Karpas-422 (cell line): ENCODE measurements around the gene OR52E8. TPM values are rescaled to one million over a fixed set of nuclear protein-coding genes. Genes with fewer than 3 reads are reported as not detected.

Source experiments
- total RNA-seq: library from RNA; depleted of rRNA; stranded (reverse); fragments of >200 nt; shearing (Covaris generic); gene quantifications from 2 replicates; pipeline ENCODE4 v1.2.3, GENCODE V29; 2014; ENCODE audit warnings: low replicate concordance; rRNA removed

Gene OR52E8
- total RNA-seq, 1 experiment from 2014 or later = not detected

Other genes with a start within 250 kb of the OR52E8 start
- gene TRIM34, start 232.7 kb downstream of the OR52E8 start, total RNA-seq = 11.4 and 19.7 TPM in 2 replicates
- 26.1 and 31.4 TPM in 2 replicates for gene TRIM5, start 172.6 kb downstream of the OR52E8 start, total RNA-seq
- 90.0 and 112 TPM in 2 replicates for gene TRIM22, start 167.9 kb downstream of the OR52E8 start, total RNA-seq
- not detected in 2 replicates for gene OR56B1, start 121.2 kb downstream of the OR52E8 start, total RNA-seq
- not detected in 2 replicates for gene OR52N4, start 103.4 kb downstream of the OR52E8 start, total RNA-seq
- not detected in 2 replicates for gene OR52N5, start 74.3 kb downstream of the OR52E8 start, total RNA-seq
- not detected in 2 replicates for gene OR52N1, start 66.4 kb downstream of the OR52E8 start, total RNA-seq
- gene OR52N2, start 48.8 kb downstream of the OR52E8 start, total RNA-seq = not detected in 2 replicates
- not detected in 2 replicates for gene OR52E6, start 15.8 kb downstream of the OR52E8 start, total RNA-seq
- not detected in 2 replicates for gene OR52E4, start 22.9 kb upstream of the OR52E8 start, total RNA-seq
- gene OR52E5, start 35.5 kb upstream of the OR52E8 start, total RNA-seq = not detected in 2 replicates
- gene OR56A3, start 84.6 kb upstream of the OR52E8 start, total RNA-seq = not detected in 2 replicates
- gene OR56A5, start 110.8 kb upstream of the OR52E8 start, total RNA-seq = not detected in 2 replicates
- not detected in 2 replicates for gene OR52L1, start 129.3 kb upstream of the OR52E8 start, total RNA-seq
- gene OR56A4, start 149.3 kb upstream of the OR52E8 start, total RNA-seq = not detected in 2 replicates
- gene OR56A1, start 173.1 kb upstream of the OR52E8 start, total RNA-seq = not detected in 2 replicates
- not detected in 2 replicates for gene OR56B4, start 250.0 kb upstream of the OR52E8 start, total RNA-seq